ENCODE results near the gene LMTK3. TPM values are rescaled to one million over a fixed set of nuclear protein-coding genes. Genes with fewer than 3 reads are reported as not detected.
A peak's percentile ranks its signal among the peaks of the same experiment; 100 is the strongest.

The LMTK3 gene
- polyA plus RNA-seq, 1 experiment, result 0.25 TPM

- Histone ChIP-seq H3K27me3 (ENCODE audit: control insufficient read depth, insufficient read depth, low read length) (no peaks in the 10 kb centered on the region), H3K27ac (ENCODE audit: low read depth, low read length) (no peak overlapping the region), H3K4me3 (ENCODE audit: low read depth, low read length) (no peak overlapping the region), H3K9me3 (ENCODE audit: control insufficient read depth, insufficient read depth, low read length) (no peaks in the 10 kb centered on the region; the same call in 1 of the 2 replicates)
- no peak for TF ChIP-seq CTCF (IDR thresholded peaks at IDR 0.05; ENCODE audit: low read depth, low read length)
- ChIA-PET POLR2A (no interaction called here), CTCF (no interaction called here)
- no peak for DNase-seq (ENCODE audit: low read depth, low spot score)
Observed at GRCh38 chr19:48483301-48483700, 28.3 kb downstream of the LMTK3 start.

GRCh38 chr19:48481846-48482639 lies 29.6 kb downstream of the LMTK3 start:
- CTCF ChIA-PET, result interaction anchor here (1.2 to 1.5 kb wide), 2 partner anchors 8 to 102 kb away, joined by 3 to 8 read pairs; no protein-coding TSS in a partner anchor

GRCh38 chr19:48480558-48481500 lies 30.8 kb downstream of the LMTK3 start:
- CTCF ChIA-PET, result interaction anchor here (0.8 to 1.7 kb wide), 5 partner anchors 9 to 109 kb away, joined by 3 to 9 read pairs (median 5); no protein-coding TSS in a partner anchor
- peak overlapping the region; percentile 38 for H3K4me3 ChIP-seq (ENCODE audit: low read depth, low read length)
- H3K9me3 ChIP-seq (ENCODE audit: control insufficient read depth, insufficient read depth, low read length), result no peaks in the 10 kb centered on the region; the same call in 1 of the 2 replicates
- H3K27ac ChIP-seq (ENCODE audit: low read depth, low read length), result peak overlapping the region; percentile 65
- POLR2A ChIA-PET, result interaction anchor here (0.9 to 1.1 kb wide), 4 partner anchors 9 to 147 kb away, joined by 3 to 4 read pairs (median 4); no protein-coding TSS in a partner anchor
- H3K27me3 ChIP-seq (ENCODE audit: control insufficient read depth, insufficient read depth, low read length), result no peaks in the 10 kb centered on the region
- DNase-seq (ENCODE audit: low read depth, low spot score), result peak; percentile 11
- TF ChIP-seq CTCF (IDR thresholded peaks at IDR 0.05; ENCODE audit: low read depth, low read length), result no peak

More at GRCh38 chr19:48481846-48482639, 29.6 kb downstream of the LMTK3 start:
- POLR2A ChIA-PET, result interaction anchor here (1.0 to 1.1 kb wide), 2 partner anchors 10 to 148 kb away, joined by 3 to 4 read pairs; no protein-coding TSS in a partner anchor
- H3K27ac ChIP-seq (ENCODE audit: low read depth, low read length), result peak overlapping the region; percentile 11
- no peaks in the 10 kb centered on the region; the same call in 1 of the 2 replicates for H3K9me3 ChIP-seq (ENCODE audit: control insufficient read depth, insufficient read depth, low read length)
- H3K4me3 ChIP-seq (ENCODE audit: low read depth, low read length), result no peak overlapping the region
- DNase-seq (ENCODE audit: low read depth, low spot score), result no peak
- H3K27me3 ChIP-seq (ENCODE audit: control insufficient read depth, insufficient read depth, low read length), result no peaks in the 10 kb centered on the region
- TF ChIP-seq CTCF (IDR thresholded peaks at IDR 0.05; ENCODE audit: low read depth, low read length), result no peak

GRCh38 chr19:48480183-48480557 lies 31.5 kb downstream of the LMTK3 start:
- DNase-seq (ENCODE audit: low read depth, low spot score), result no peak
- Histone ChIP-seq H3K27ac (ENCODE audit: low read depth, low read length) (peak overlapping the region; percentile 65), H3K9me3 (ENCODE audit: control insufficient read depth, insufficient read depth, low read length) (no peaks in the 10 kb centered on the region; the same call in 1 of the 2 replicates), H3K27me3 (ENCODE audit: control insufficient read depth, insufficient read depth, low read length) (no peaks in the 10 kb centered on the region), H3K4me3 (ENCODE audit: low read depth, low read length) (peak overlapping the region; percentile 38)
- ChIA-PET POLR2A (interaction anchor here (0.6 to 1.0 kb wide), 2 partner anchors 9 to 120 kb away, joined by 4 to 5 read pairs; no protein-coding TSS in a partner anchor), CTCF (interaction anchor here (1.5 to 1.7 kb wide), 2 partner anchors 10 to 109 kb away, joined by 3 to 9 read pairs; no protein-coding TSS in a partner anchor)
- TF ChIP-seq CTCF (IDR thresholded peaks at IDR 0.05; ENCODE audit: low read depth, low read length), result no peak
